HCT116 (cell line): Measurements from ENCODE around the gene PRKAG1. TPM values are rescaled to one million over a fixed set of nuclear protein-coding genes. Genes with fewer than 3 reads are reported as not detected.

Experiments
- ATAC-seq: fragments of 200-7000 bp; cut with Tn5 transposase; 2 replicates; pipeline ENCODE4 v1.9.1; 2020; ENCODE audit warnings: mild to moderate bottlenecking, moderate library complexity
- BruUV-seq: library from RNA; stranded (reverse); fragments of 400-500 nt; replicated peaks from 2 replicates; lab custom pipeline; 2021; lab: Mats Ljungman, UMichigan
- CTCF ChIA-PET: fragments of 300-600 bp; sonication (Branson Sonifier 250); formaldehyde crosslinking; loops from one replicate; lab custom pipeline; 2021; ENCODE audit warnings: antibody characterized with exemption; lab: Charles Lee
- POLR2A ChIA-PET: fragments of 300-600, 350-600 bp; sonication (Branson Sonifier 250); formaldehyde crosslinking; loops from one replicate; lab custom pipeline; 2021; ENCODE audit warnings: antibody characterized with exemption; lab: Charles Lee
- RAD21 ChIA-PET, 2 experiments: fragments of 300-600 bp; sonication (Branson Sonifier 250); formaldehyde crosslinking; loops; one replicate each; lab custom pipeline; 2023; ENCODE audit warnings: low total read pairs in 2 of 2; ENCODE audit not compliant: uncharacterized antibody in 2 of 2, unreplicated experiment in 2 of 2, low non-redundant PET in 1 of 2; lab: Charles Lee
- DNase-seq: peaks from one replicate; pipeline ENCODE4 v3.0.0-alpha.2; 2010; ENCODE audit warnings: low read depth, low spot score
- H2AFZ ChIP-seq: fragments of 200-600 bp; shearing (Covaris generic), sonication (generic); 2 replicates; pipeline ENCODE4 v1.6.1; 2017; ENCODE audit warnings: low read depth, mixed run types, mixed read lengths, antibody characterized with exemption, low read length; ENCODE audit not compliant: poor library complexity, severe bottlenecking
- H3K27ac ChIP-seq: 2 replicates; pipeline ENCODE4 v1.5.1; 2012; ENCODE audit warnings: low read depth, low read length
- H3K27me3 ChIP-seq: fragments of 200-600 bp; sonication (generic); 2 replicates; pipeline ENCODE4 v1.6.1; 2016; ENCODE audit warnings: mixed run types, low read length, mixed read lengths; ENCODE audit not compliant: insufficient read depth
- H3K36me3 ChIP-seq, 2 experiments: fragments of 200-500 bp in 1 of 2; fragments of 200-600 bp in 1 of 2; sonication (Bioruptor generic) in 1 of 2; sonication (generic) in 1 of 2; 2 replicates each; pipeline versions ENCODE4 v1.5.1 to v1.6.1; 2014 to 2016; ENCODE audit warnings: low read length in 2 of 2, inconsistent platforms in 1 of 2, mixed read lengths in 1 of 2, mixed run types in 1 of 2; ENCODE audit not compliant: insufficient read depth in 2 of 2, control insufficient read depth in 1 of 2
- H3K4me1 ChIP-seq, 2 experiments: fragments of 200-600 bp in 1 of 2; sonication (generic) in 1 of 2; 2 replicates each; pipeline versions ENCODE4 v1.5.1 to v1.6.1; 2012 to 2017; ENCODE audit warnings: low read length in 2 of 2, inconsistent platforms in 1 of 2, mild to moderate bottlenecking in 1 of 2, mixed read lengths in 1 of 2, mixed run types in 1 of 2, moderate library complexity in 1 of 2; ENCODE audit not compliant: insufficient read depth in 2 of 2, control insufficient read depth in 1 of 2
- H3K4me2 ChIP-seq: fragments of 200-600 bp; sonication (generic); 2 replicates; pipeline ENCODE4 v1.6.1; 2017; ENCODE audit warnings: mixed run types, low read length, mixed read lengths
- H3K4me3 ChIP-seq, 2 experiments: fragments of 200-600 bp in 1 of 2; sonication (generic) in 1 of 2; replicated peaks in 1 of 2; 2 replicates each; pipeline ENCODE4 v1.5.1; 2011 to 2016; ENCODE audit warnings: low read length in 2 of 2, control low read depth in 1 of 2, low read depth in 1 of 2, mild to moderate bottlenecking in 1 of 2, mixed read lengths in 1 of 2, mixed run types in 1 of 2
- H3K79me2 ChIP-seq: fragments of 200-600 bp; sonication (generic); 2 replicates; pipeline ENCODE4 v1.6.1; 2017; ENCODE audit warnings: mild to moderate bottlenecking, mixed run types, low read length, moderate library complexity, mixed read lengths; ENCODE audit not compliant: insufficient read depth
- H3K9ac ChIP-seq: fragments of 200-600 bp; sonication (generic); 2 replicates; pipeline ENCODE4 v1.6.1; 2016; ENCODE audit warnings: low read length, mixed read lengths
- H3K9me2 ChIP-seq: fragments of 200-600 bp; sonication (generic), shearing (Covaris generic); 2 replicates; pipeline ENCODE4 v1.6.1; 2017; ENCODE audit warnings: mixed run types, mild to moderate bottlenecking, moderate library complexity; ENCODE audit not compliant: insufficient read depth
- H3K9me3 ChIP-seq, 2 experiments: fragments of 200-500 bp in 1 of 2; fragments of 200-600 bp in 1 of 2; sonication (Bioruptor generic) in 1 of 2; sonication (generic) in 1 of 2; 2 replicates each; pipeline ENCODE4 v1.6.1; 2014 to 2017; ENCODE audit warnings: low read length in 2 of 2, mixed read lengths in 2 of 2, inconsistent platforms in 1 of 2, low read depth in 1 of 2, mild to moderate bottlenecking in 1 of 2, mixed run types in 1 of 2, moderate library complexity in 1 of 2; ENCODE audit not compliant: control insufficient read depth in 1 of 2, insufficient read depth in 1 of 2
- H4K20me1 ChIP-seq: fragments of 200-600 bp; sonication (generic), shearing (Covaris generic); 2 replicates; pipeline ENCODE4 v1.6.1; 2017; ENCODE audit warnings: mixed run types, mild to moderate bottlenecking, moderate library complexity; ENCODE audit not compliant: insufficient read depth
- FOSL1 ChIP-seq: IDR thresholded peaks from 2 replicates; pipeline ENCODE4 v1.6.1; 2012; ENCODE audit warnings: low read depth
- MAX ChIP-seq: IDR thresholded peaks from 2 replicates; pipeline ENCODE4 v1.6.1; 2012
- POLR2AphosphoS5 ChIP-seq: IDR thresholded peaks from 2 replicates; pipeline ENCODE4 v1.6.1; 2011; ENCODE audit warnings: mild to moderate bottlenecking, low read depth, low read length, moderate library complexity
- TCF7L2 ChIP-seq: IDR thresholded peaks from 2 replicates; pipeline ENCODE4 v1.7.0; 2011; ENCODE audit warnings: borderline replicate concordance, inconsistent platforms; ENCODE audit not compliant: insufficient read depth, insufficient read length; ENCODE audit errors: extremely low read depth
- YY1 ChIP-seq: IDR thresholded peaks from 2 replicates; pipeline ENCODE4 v1.6.1; 2011; ENCODE audit warnings: low read length, low read depth, moderate library complexity, mild to moderate bottlenecking; ENCODE audit not compliant: insufficient replicate concordance; ENCODE audit errors: extremely low read depth
- ZBTB33 ChIP-seq: IDR thresholded peaks from 2 replicates; pipeline ENCODE4 v1.6.1; 2011; ENCODE audit warnings: mild to moderate bottlenecking, low read length, moderate library complexity; ENCODE audit not compliant: insufficient replicate concordance; ENCODE audit errors: extremely low read depth
- intact Hi-C: fragments of 100-400 bp; cut with micrococcal nuclease; formaldehyde crosslinking; loops from 2 replicates; pipeline ENCODE4 v1.10.0; 2022
- total RNA-seq: library from RNA; stranded (reverse); gene quantifications from one replicate; pipeline ENCODE4 v1.2.1, GENCODE V29; 2021; ENCODE audit not compliant: unreplicated experiment

Gene PRKAG1
- total RNA-seq, 1 experiment from 2014 or later: 64.6 TPM

- H3K4me2 ChIP-seq: no peak overlapping the region
- H3K9ac ChIP-seq: no peak overlapping the region
- no TSS peak for BruUV-seq
- intact Hi-C loops: no loop called here
- POLR2A ChIA-PET: no interaction called here
- TF ChIP-seq TCF7L2 (no peak), YY1 (no peak), FOSL1 (no peak), MAX (no peak), ZBTB33 (no peak), POLR2AphosphoS5 (no peak)
- H4K20me1 ChIP-seq: no peaks in the 10 kb centered on the region
- CTCF ChIA-PET: no interaction called here
- H3K27me3 ChIP-seq: no peaks in the 10 kb centered on the region
- no peaks in the 10 kb centered on the region for H3K9me3 ChIP-seq
- H3K9me2 ChIP-seq: no peaks in the 10 kb centered on the region
- H3K27ac ChIP-seq: no peak overlapping the region
- no peak overlapping the region for H3K4me3 ChIP-seq
- H3K36me3 ChIP-seq: peaks cover 61 to 77% of the 10 kb centered on the region in 2 experiments
- no peak for ATAC-seq
- H3K79me2 ChIP-seq: peaks cover 51% of the 10 kb centered on the region
- no peak overlapping the region for H2AFZ ChIP-seq
- H3K4me1 ChIP-seq: peaks cover 0 to 4% of the 10 kb centered on the region in 2 experiments; a peak in 1 of 4 replicates
- RAD21 ChIA-PET: no interaction called here
- DNase-seq: no peak
These were observed 32.2 kb upstream of the PRKAG1 start for GRCh38 chr12:49050507-49051372.
